ENCODE measurements around the gene FAM131B.

DNA sequence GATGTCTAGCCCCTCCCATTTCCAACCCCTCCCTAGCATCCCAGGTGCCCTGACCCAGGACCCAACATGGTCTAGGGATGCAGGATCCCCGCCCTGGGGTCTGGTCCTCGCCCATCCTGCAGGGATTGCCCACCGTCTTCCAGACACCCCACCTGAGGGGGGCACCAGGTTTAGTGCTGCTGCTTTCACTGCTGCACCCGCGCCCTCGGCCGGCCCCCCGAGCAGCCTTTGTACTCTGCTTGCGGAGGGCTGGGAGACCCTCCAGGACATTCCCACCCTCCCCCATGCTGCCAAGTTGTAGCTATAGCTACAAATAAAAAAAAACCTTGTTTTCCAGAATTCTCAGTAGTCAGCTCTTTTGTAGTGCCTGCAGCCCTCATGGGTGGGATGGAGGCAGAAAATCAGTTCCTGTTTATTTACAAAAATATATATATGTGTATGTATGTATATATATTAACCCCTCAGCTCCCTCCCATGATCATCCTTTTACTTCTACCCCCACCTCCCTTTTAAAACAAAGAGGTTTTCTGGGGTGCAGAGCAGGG is 28.3 kb upstream of the FAM131B start:
- TF ChIP-seq, protein P1, sequence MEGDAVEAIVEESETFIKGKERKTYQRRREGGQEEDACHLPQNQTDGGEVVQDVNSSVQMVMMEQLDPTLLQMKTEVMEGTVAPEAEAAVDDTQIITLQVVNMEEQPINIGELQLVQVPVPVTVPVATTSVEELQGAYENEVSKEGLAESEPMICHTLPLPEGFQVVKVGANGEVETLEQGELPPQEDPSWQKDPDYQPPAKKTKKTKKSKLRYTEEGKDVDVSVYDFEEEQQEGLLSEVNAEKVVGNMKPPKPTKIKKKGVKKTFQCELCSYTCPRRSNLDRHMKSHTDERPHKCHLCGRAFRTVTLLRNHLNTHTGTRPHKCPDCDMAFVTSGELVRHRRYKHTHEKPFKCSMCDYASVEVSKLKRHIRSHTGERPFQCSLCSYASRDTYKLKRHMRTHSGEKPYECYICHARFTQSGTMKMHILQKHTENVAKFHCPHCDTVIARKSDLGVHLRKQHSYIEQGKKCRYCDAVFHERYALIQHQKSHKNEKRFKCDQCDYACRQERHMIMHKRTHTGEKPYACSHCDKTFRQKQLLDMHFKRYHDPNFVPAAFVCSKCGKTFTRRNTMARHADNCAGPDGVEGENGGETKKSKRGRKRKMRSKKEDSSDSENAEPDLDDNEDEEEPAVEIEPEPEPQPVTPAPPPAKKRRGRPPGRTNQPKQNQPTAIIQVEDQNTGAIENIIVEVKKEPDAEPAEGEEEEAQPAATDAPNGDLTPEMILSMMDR (IDR thresholded peaks at IDR 0.05) = no peak
- no peak for TF ChIP-seq ZFX (IDR thresholded peaks at IDR 0.05; ENCODE audit: borderline replicate concordance)
